Endothelial cell of umbilical vein (primary cell): ENCODE measurements around the gene AUTS2. TPM values are rescaled to one million over a fixed set of nuclear protein-coding genes. Genes with fewer than 3 reads are reported as not detected.

Experiments
- BruUV-seq: library from RNA; stranded (reverse); fragments of 400-500 nt; replicated peaks from 2 replicates; lab custom pipeline; 2021; lab: Mats Ljungman, UMichigan
- CTCF ChIA-PET: fragments of 300-600, 350-600 bp; sonication (Branson Sonifier 250); formaldehyde crosslinking; loops from one replicate; lab custom pipeline; 2021; ENCODE audit warnings: antibody characterized with exemption, inconsistent platforms; lab: Charles Lee
- POLR2A ChIA-PET: fragments of 300-600, 350-600 bp; sonication (Branson Sonifier 250); formaldehyde crosslinking; loops from one replicate; lab custom pipeline; 2021; ENCODE audit warnings: antibody characterized with exemption, inconsistent platforms; lab: Charles Lee
- DNase-seq: peaks from one replicate; pipeline ENCODE4 v3.0.0-alpha.2; 2011; ENCODE audit warnings: low read depth, low spot score
- FAIRE-seq: peaks from 2 replicates; lab custom pipeline; 2011; peaks lifted over from hg19 to GRCh38; lab: Jason Lieb, UNC
- H2AFZ ChIP-seq: 2 replicates; pipeline ENCODE4 v1.6.0; 2012; ENCODE audit warnings: low read depth, low read length, control low read depth, inconsistent platforms
- H3K27ac ChIP-seq: 2 replicates; pipeline ENCODE4 v1.5.1; 2011; ENCODE audit warnings: low read depth, mild to moderate bottlenecking, control low read depth, low read length, moderate library complexity; ENCODE audit not compliant: insufficient read depth
- H3K27me3 ChIP-seq, 2 experiments: 2 replicates each; pipeline versions ENCODE4 v1.6.0 to v1.6.1; 2011; ENCODE audit warnings: low read length in 2 of 2, mixed read lengths in 1 of 2; ENCODE audit not compliant: control insufficient read depth in 2 of 2, insufficient read depth in 2 of 2
- H3K36me3 ChIP-seq, 2 experiments: 2 replicates in 1 of 2; 3 replicates in 1 of 2; pipeline ENCODE4 v1.5.1; 2011; ENCODE audit warnings: low read length in 2 of 2, mild to moderate bottlenecking in 1 of 2, moderate library complexity in 1 of 2; ENCODE audit not compliant: control insufficient read depth in 2 of 2, insufficient read depth in 2 of 2; ENCODE audit errors: extremely low read depth in 1 of 2
- H3K4me1 ChIP-seq: 3 replicates; pipeline ENCODE4 v1.5.1; 2011; ENCODE audit warnings: mild to moderate bottlenecking, low read length; ENCODE audit not compliant: control insufficient read depth, insufficient read depth; ENCODE audit errors: extremely low read depth
- H3K4me2 ChIP-seq: 2 replicates; pipeline ENCODE4 v1.6.1; 2011; ENCODE audit warnings: low read length, control low read depth, mixed read lengths; ENCODE audit not compliant: insufficient read depth
- H3K4me3 ChIP-seq, 3 experiments: fragments of 200-600 bp in 1 of 3; sonication (generic), shearing (Covaris generic) in 1 of 3; replicated peaks in 1 of 3; 2 replicates each; pipeline ENCODE4 v1.5.1; 2011 to 2016; ENCODE audit warnings: control low read depth in 3 of 3, low read length in 3 of 3, mild to moderate bottlenecking in 2 of 3, inconsistent platforms in 1 of 3, low read depth in 1 of 3, moderate library complexity in 1 of 3; ENCODE audit not compliant: insufficient read depth in 1 of 3
- H3K79me2 ChIP-seq: 2 replicates; pipeline ENCODE4 v1.6.0; 2012; ENCODE audit warnings: low read length, inconsistent platforms; ENCODE audit not compliant: control insufficient read depth, insufficient read depth
- H3K9ac ChIP-seq: replicated peaks from 2 replicates; pipeline ENCODE3; 2011; ENCODE audit warnings: low read length, control low read depth; ENCODE audit not compliant: insufficient read depth; ENCODE audit errors: extremely low read depth
- H3K9me1 ChIP-seq: replicated peaks from 3 replicates; pipeline ENCODE4 v1.6.0; 2011; ENCODE audit warnings: mild to moderate bottlenecking, low read length; ENCODE audit not compliant: control insufficient read depth, insufficient read depth; ENCODE audit errors: extremely low read depth
- H3K9me3 ChIP-seq: replicated peaks from 2 replicates; pipeline ENCODE4 v1.5.1; 2012; ENCODE audit warnings: low read length, inconsistent platforms; ENCODE audit not compliant: control insufficient read depth, insufficient read depth
- H4K20me1 ChIP-seq: replicated peaks from 2 replicates; pipeline ENCODE3; 2011; ENCODE audit warnings: mild to moderate bottlenecking, low read length; ENCODE audit not compliant: control insufficient read depth, insufficient read depth; ENCODE audit errors: extremely low read depth
- EZH2 ChIP-seq: IDR thresholded peaks from 2 replicates; pipeline ENCODE4 v1.6.1; 2012; ENCODE audit warnings: borderline replicate concordance, low read depth, mild to moderate bottlenecking, moderate library complexity, low read length, inconsistent platforms; ENCODE audit not compliant: severe bottlenecking
- FOS ChIP-seq: IDR thresholded peaks from 2 replicates; pipeline ENCODE4 v1.6.1; 2011; ENCODE audit warnings: mild to moderate bottlenecking, low read length, moderate library complexity, borderline replicate concordance; ENCODE audit not compliant: insufficient read depth
- GATA2 ChIP-seq: IDR thresholded peaks from 2 replicates; pipeline ENCODE4 v1.7.0; 2011; ENCODE audit warnings: low read depth, mild to moderate bottlenecking, moderate library complexity, mixed read lengths, low read length; ENCODE audit not compliant: insufficient read length, insufficient read depth
- JUN ChIP-seq: IDR thresholded peaks from 2 replicates; pipeline ENCODE4 v1.6.1; 2011; ENCODE audit warnings: borderline replicate concordance, low read depth; ENCODE audit not compliant: insufficient read length, insufficient read depth
- MYC ChIP-seq: IDR thresholded peaks from one replicate; pipeline ENCODE4 v1.6.1; 2011; ENCODE audit warnings: mild to moderate bottlenecking, low read depth, low read length
- POLR2AphosphoS5 ChIP-seq: IDR thresholded peaks from 2 replicates; pipeline ENCODE4 v1.6.1; 2012; ENCODE audit warnings: low read depth, mild to moderate bottlenecking, control low read depth, low read length, moderate library complexity; ENCODE audit not compliant: insufficient read depth
- dilution Hi-C: fragments of 300-500 bp; cut with MboI; formaldehyde crosslinking; loops from one replicate; pipeline ENCODE4 v1.15.0; 2019; ENCODE audit warnings: low sequenced_read_pairs; ENCODE audit not compliant: extremely low pct_ligation_motif_present
- intact Hi-C: fragments of 100-400 bp; cut with micrococcal nuclease; formaldehyde crosslinking; loops from one replicate; pipeline ENCODE4 v1.10.0; 2022
- polyA plus RNA-seq, 4 experiments: library from polyadenylated mRNA; depleted of rRNA in 3 of 4; stranded (reverse) in 3 of 4; unstranded in 1 of 4; fragments of >200 nt; gene quantifications; 2 replicates each; pipeline versions ENCODE4 v1.2.1 to v1.2.3, GENCODE V29; 2011 to 2012; ENCODE audit warnings: missing spikeins in 1 of 4
- total RNA-seq: library from RNA; stranded (reverse); gene quantifications from 2 replicates; pipeline ENCODE4 v1.2.3, GENCODE V29; 2021
- TF ChIP-seq, protein P1 (sequence below), 2 donors: IDR thresholded peaks; 1 replicate in 1 of 2; 2 replicates in 1 of 2; pipeline ENCODE4 v1.5.1; 2011; ENCODE audit warnings: low read length in 2 of 2, mild to moderate bottlenecking in 2 of 2, moderate library complexity in 2 of 2, control low read depth in 1 of 2, inconsistent platforms in 1 of 2, low read depth in 1 of 2; ENCODE audit not compliant: insufficient read depth in 1 of 2; ENCODE audit errors: extremely low read depth in 1 of 2
- TF ChIP-seq, protein P2 (sequence below): IDR thresholded peaks from 2 replicates; pipeline ENCODE4 v1.6.1; 2011; ENCODE audit not compliant: insufficient read depth, insufficient read length

The AUTS2 gene
- total and polyA plus RNA-seq, 2 donors (not counting 3 experiments of a cell fraction or from before 2014, with no cell fraction given): 0.59 to 8.0 TPM

DNA sequence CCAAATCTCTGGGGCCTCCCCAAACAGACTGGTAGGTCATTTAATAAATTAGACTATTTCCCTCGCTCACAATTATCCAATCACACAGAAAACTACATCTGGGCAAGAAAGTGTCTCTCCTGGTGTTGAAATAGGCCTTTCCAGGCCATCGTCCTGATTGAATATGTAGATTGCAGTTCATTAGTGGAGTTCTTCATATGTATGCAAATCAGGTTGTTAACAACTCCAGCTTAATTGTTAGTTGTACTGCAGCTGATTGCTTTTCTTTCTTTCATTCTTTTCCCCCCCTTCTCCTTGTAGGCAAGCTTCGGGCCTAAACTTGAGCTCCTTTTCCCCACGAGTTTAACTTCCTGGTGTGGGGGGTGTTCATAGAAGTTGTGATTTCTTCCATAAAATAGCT lies 1174.6 kb downstream of the AUTS2 start:
- H3K27ac ChIP-seq: no peak overlapping the region
- FAIRE-seq: no peak

DNA sequence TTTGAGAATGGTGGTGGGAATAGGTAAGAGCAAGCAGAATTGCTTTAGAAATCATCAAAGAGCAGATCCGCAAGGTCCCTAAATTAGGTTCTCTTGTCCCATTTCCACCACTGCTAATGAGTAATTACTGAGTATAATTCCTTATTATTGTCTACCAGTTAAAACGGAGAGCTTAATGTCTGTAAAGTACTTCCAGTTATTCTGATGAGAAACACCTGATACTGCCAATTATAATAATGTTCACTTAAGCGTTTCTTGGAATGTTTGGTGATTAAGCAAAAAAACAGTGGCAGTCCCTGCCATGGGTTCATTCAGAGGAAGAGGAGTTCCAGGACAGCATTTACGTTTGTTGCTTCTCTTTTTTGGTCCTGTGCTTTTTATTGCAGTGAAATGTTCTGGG lies 1175.1 kb downstream of the AUTS2 start:
- intact Hi-C loops: no loop called here
- FAIRE-seq: no peak
- CTCF ChIA-PET: no interaction called here

More for the DNA sequence above, 1174.6 kb downstream of the AUTS2 start:
- Histone ChIP-seq H3K36me3 (no peaks in the 10 kb centered on the region), H3K79me2 (no peaks in the 10 kb centered on the region), H3K9ac (no peak overlapping the region), H3K4me3 (no peak overlapping the region), H3K27me3 (no peaks in the 10 kb centered on the region), H3K9me3 (no peaks in the 10 kb centered on the region), H3K4me1 (no peaks in the 10 kb centered on the region), H4K20me1 (no peaks in the 10 kb centered on the region), H2AFZ (no peak overlapping the region), H3K4me2 (no peak overlapping the region), H3K9me1 (no peaks in the 10 kb centered on the region)
- dilution Hi-C loops (no loop called here), intact Hi-C loops (no loop called here)
- TF ChIP-seq GATA2 (no peak), MYC (no peak), POLR2AphosphoS5 (no peak)
- TF ChIP-seq, protein P1, sequence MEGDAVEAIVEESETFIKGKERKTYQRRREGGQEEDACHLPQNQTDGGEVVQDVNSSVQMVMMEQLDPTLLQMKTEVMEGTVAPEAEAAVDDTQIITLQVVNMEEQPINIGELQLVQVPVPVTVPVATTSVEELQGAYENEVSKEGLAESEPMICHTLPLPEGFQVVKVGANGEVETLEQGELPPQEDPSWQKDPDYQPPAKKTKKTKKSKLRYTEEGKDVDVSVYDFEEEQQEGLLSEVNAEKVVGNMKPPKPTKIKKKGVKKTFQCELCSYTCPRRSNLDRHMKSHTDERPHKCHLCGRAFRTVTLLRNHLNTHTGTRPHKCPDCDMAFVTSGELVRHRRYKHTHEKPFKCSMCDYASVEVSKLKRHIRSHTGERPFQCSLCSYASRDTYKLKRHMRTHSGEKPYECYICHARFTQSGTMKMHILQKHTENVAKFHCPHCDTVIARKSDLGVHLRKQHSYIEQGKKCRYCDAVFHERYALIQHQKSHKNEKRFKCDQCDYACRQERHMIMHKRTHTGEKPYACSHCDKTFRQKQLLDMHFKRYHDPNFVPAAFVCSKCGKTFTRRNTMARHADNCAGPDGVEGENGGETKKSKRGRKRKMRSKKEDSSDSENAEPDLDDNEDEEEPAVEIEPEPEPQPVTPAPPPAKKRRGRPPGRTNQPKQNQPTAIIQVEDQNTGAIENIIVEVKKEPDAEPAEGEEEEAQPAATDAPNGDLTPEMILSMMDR (IDR thresholded peaks at IDR 0.05; ENCODE audit: extremely low read depth in 1 of 2, insufficient read depth in 1 of 2, low read depth in 1 of 2, low read length in 2 of 2): no peak
- TF ChIP-seq, protein P2, sequence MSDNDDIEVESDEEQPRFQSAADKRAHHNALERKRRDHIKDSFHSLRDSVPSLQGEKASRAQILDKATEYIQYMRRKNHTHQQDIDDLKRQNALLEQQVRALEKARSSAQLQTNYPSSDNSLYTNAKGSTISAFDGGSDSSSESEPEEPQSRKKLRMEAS: no peak
- POLR2A ChIA-PET: no interaction called here
- DNase-seq: no peak
- CTCF ChIA-PET: no interaction called here
- BruUV-seq: no TSS peak

More for the DNA sequence above, 1175.1 kb downstream of the AUTS2 start:
- no peak for DNase-seq
- POLR2A ChIA-PET: no interaction called here
- H4K20me1 ChIP-seq: no peaks in the 10 kb centered on the region
- H3K4me1 ChIP-seq: no peaks in the 10 kb centered on the region
- no TSS peak for BruUV-seq
- H3K9ac ChIP-seq: no peak overlapping the region
- TF ChIP-seq POLR2AphosphoS5 (no peak), FOS (no peak), JUN (no peak), MYC (no peak), EZH2 (no peak)
- TF ChIP-seq, protein P2: no peak
- TF ChIP-seq, protein P1 (IDR thresholded peaks at IDR 0.05; ENCODE audit: extremely low read depth in 1 of 2, insufficient read depth in 1 of 2, low read depth in 1 of 2, low read length in 2 of 2): no peak
- dilution Hi-C loops: no loop called here
- H3K9me3 ChIP-seq: no peaks in the 10 kb centered on the region
- H3K9me1 ChIP-seq: no peaks in the 10 kb centered on the region
- H3K4me2 ChIP-seq: no peak overlapping the region
- H3K27me3 ChIP-seq: no peaks in the 10 kb centered on the region
- no peak overlapping the region for H3K4me3 ChIP-seq
- no peaks in the 10 kb centered on the region for H3K36me3 ChIP-seq
- no peaks in the 10 kb centered on the region for H3K79me2 ChIP-seq
- no peak overlapping the region for H2AFZ ChIP-seq
- H3K27ac ChIP-seq: no peak overlapping the region
